Measurements from ENCODE around the gene GEMIN8. TPM values are rescaled to one million over a fixed set of nuclear protein-coding genes. Genes with fewer than 3 reads are reported as not detected.

Gene GEMIN8
- total RNA-seq, 1 donor from 2014 or later: 19.8 TPM

GRCh38 chrX:14006540-14006939 is 23.2 kb downstream of the GEMIN8 start:
- TF ChIP-seq CTCF (conservative IDR thresholded peaks at IDR 0.05): no peak
- no peak for DNase-seq (ENCODE audit: extremely low spot score, unreplicated experiment)
- H3K4me3 Mint-ChIP-seq: no peak overlapping the region
- no peaks in the 10 kb centered on the region for H3K9me3 Mint-ChIP-seq
- H3K27ac Mint-ChIP-seq: no peak overlapping the region
- peaks cover 12% of the 10 kb centered on the region for H3K36me3 Mint-ChIP-seq
- H3K27me3 Mint-ChIP-seq: no peaks in the 10 kb centered on the region
- no peaks in the 10 kb centered on the region for H3K4me1 Mint-ChIP-seq (ENCODE audit: unreplicated experiment)

DNA sequence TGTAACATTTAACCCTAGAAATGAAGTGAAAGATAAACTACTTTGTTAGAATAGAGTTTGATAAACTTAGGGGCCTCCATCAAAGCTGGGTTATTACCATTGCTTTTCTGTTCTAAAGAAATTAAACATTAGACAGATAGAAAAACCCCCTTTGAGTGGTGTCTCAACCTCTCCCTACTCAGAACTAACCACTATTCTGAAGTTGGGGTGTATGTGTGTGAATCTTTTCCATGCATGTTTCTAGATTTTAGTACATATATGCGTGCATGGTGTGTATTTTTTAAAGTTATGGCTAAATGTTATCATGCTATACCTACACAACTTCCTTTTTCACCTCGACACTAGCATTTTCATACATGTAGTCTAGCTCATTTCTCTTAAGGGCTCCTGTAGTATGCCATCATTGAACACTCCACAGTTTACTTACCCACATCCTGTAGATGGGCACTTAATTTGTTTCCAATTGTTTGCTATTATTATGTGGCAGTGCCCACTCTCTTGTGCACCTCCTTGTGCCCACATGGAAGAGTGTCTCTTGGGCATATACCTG is 25.7 kb downstream of the GEMIN8 start:
- TF ChIP-seq CTCF (conservative IDR thresholded peaks at IDR 0.05): no peak
- H3K4me1 Mint-ChIP-seq (ENCODE audit: unreplicated experiment): no peaks in the 10 kb centered on the region
- H3K36me3 Mint-ChIP-seq: peaks cover 8% of the 10 kb centered on the region
- no peak overlapping the region for H3K4me3 Mint-ChIP-seq
- H3K9me3 Mint-ChIP-seq: no peaks in the 10 kb centered on the region
- H3K27ac Mint-ChIP-seq: no peak overlapping the region
- no peak for DNase-seq (ENCODE audit: extremely low spot score, unreplicated experiment)
- no peaks in the 10 kb centered on the region for H3K27me3 Mint-ChIP-seq

- Mint-ChIP-seq H3K4me3 (no peak overlapping the region), H3K9me3 (no peaks in the 10 kb centered on the region), H3K4me1 (ENCODE audit: unreplicated experiment) (no peaks in the 10 kb centered on the region), H3K36me3 (peaks cover 8% of the 10 kb centered on the region), H3K27ac (no peak overlapping the region), H3K27me3 (no peaks in the 10 kb centered on the region)
- no peak for TF ChIP-seq CTCF (conservative IDR thresholded peaks at IDR 0.05)
- DNase-seq (ENCODE audit: extremely low spot score, unreplicated experiment): no peak
Measured at GRCh38 chrX:14003028-14003427, 26.7 kb downstream of the GEMIN8 start.

- no peaks in the 10 kb centered on the region for H3K4me1 Mint-ChIP-seq (ENCODE audit: unreplicated experiment)
- H3K27me3 Mint-ChIP-seq: no peaks in the 10 kb centered on the region
- DNase-seq (ENCODE audit: extremely low spot score, unreplicated experiment): no peak
- no peaks in the 10 kb centered on the region for H3K36me3 Mint-ChIP-seq
- no peak overlapping the region for H3K4me3 Mint-ChIP-seq
- no peak for TF ChIP-seq CTCF (conservative IDR thresholded peaks at IDR 0.05)
- no peak overlapping the region for H3K27ac Mint-ChIP-seq
- no peaks in the 10 kb centered on the region for H3K9me3 Mint-ChIP-seq
Measured at GRCh38 chrX:13996650-13997049, 33.0 kb downstream of the GEMIN8 start.

- Mint-ChIP-seq H3K4me3 (no peak overlapping the region), H3K27me3 (no peaks in the 10 kb centered on the region), H3K27ac (no peak overlapping the region), H3K4me1 (ENCODE audit: unreplicated experiment) (no peaks in the 10 kb centered on the region), H3K9me3 (peaks cover 5% of the 10 kb centered on the region), H3K36me3 (no peaks in the 10 kb centered on the region)
- no peak for DNase-seq (ENCODE audit: extremely low spot score, unreplicated experiment)
- no peak for TF ChIP-seq CTCF (conservative IDR thresholded peaks at IDR 0.05)
Measured at GRCh38 chrX:13994536-13995080, 35.1 kb downstream of the GEMIN8 start.
